Retinal pigment epithelial cell (primary cell): Measurements from ENCODE around the gene ZNF593.

Experiments
- DNase-seq: peaks from one replicate; pipeline ENCODE4 v3.0.0-alpha.2; 2010; ENCODE audit warnings: low read depth
- H3K4me3 ChIP-seq: 2 replicates; pipeline ENCODE4 v1.5.1; 2011; ENCODE audit warnings: mild to moderate bottlenecking, low read length, control low read depth, moderate library complexity
- CTCF ChIP-seq: conservative IDR thresholded peaks from 2 replicates; pipeline ENCODE4 v1.5.1; 2011; ENCODE audit warnings: low read depth, low read length, control low read depth, inconsistent platforms

The ZNF593 gene

GRCh38 chr1:26164861-26165842, 4.6 kb upstream of the ZNF593 start:
- no peak for DNase-seq
- H3K4me3 ChIP-seq: no peak overlapping the region
- peak; percentile 3 for TF ChIP-seq CTCF

DNA sequence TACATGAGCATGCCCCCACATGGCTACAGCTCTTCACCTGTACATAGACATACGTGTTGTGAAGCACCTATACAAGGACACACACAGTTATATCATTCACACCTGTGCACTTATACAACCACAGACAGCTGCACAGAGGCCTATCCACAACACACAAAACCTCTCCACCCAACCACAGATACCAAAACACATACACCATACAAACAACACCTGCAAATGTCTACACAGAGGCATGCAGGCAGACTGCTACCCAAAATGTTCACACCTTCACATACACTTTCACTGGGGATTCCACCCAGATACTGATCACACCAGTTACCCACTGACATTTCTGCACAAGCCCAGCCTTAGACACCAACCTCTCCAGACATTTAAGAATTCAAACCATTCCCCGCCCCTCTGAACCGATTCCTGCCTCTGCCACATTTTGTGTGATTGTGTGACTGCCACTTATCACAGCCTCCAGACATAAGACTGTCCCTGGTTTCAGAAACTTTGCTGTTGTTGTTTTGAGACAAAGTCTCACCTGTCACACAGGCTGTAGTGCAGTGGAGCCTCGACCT, 2.9 kb upstream of the ZNF593 start:
- DNase-seq: no peak
- H3K4me3 ChIP-seq: no peak overlapping the region
- no peak for TF ChIP-seq CTCF

- TF ChIP-seq CTCF: no peak
- no peak for DNase-seq
- peak within 1 kb of the TSS; percentile 74 for H3K4me3 ChIP-seq
Measured at GRCh38 chr1:26168410-26169197, 1.1 kb upstream of the ZNF593 start, which contains the start of gene C1orf232. TSS of gene C1orf232 (minus strand) at chr1:26168963. CDS start at chr1:26168499, 464 bp downstream.

DNA sequence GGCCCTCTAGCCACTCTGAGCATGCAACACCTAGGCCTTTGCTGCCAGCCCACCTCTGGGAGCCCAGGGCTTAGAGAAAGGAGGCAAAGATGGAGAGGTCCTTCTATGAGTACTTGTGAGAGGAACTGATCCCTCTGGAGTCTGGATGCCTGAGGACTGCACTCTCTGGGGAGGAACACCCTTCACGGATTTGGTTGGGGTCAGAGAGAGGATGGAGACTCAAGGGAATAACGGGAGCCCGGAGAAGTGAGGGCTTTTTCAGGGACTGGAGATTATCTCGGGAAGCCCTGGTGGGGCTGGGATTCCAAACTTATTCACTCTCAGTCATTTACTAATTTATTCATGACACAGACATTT, 532 bp upstream of the ZNF593 start:
- H3K4me3 ChIP-seq: peak overlapping the region; percentile 74
- TF ChIP-seq CTCF: no peak
- DNase-seq: no peak

DNA sequence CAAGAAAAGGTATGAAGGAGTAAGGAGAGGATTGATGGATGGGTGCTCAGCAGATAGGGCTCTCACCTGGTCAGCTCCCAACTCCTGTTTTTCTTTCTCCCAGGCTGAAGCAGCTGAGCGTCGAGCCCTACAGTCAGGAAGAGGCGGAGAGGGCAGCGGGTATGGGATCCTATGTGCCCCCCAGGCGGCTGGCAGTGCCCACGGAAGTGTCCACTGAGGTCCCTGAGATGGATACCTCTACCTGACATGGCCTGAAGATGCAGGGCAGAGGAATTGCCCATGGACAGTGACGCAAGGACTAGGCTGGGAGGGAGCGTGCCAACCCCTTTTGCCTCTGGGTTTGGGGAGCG, 739 bp downstream of the ZNF593 start:
- DNase-seq: no peak
- peak overlapping the region; percentile 74 for H3K4me3 ChIP-seq
- no peak for TF ChIP-seq CTCF

DNA sequence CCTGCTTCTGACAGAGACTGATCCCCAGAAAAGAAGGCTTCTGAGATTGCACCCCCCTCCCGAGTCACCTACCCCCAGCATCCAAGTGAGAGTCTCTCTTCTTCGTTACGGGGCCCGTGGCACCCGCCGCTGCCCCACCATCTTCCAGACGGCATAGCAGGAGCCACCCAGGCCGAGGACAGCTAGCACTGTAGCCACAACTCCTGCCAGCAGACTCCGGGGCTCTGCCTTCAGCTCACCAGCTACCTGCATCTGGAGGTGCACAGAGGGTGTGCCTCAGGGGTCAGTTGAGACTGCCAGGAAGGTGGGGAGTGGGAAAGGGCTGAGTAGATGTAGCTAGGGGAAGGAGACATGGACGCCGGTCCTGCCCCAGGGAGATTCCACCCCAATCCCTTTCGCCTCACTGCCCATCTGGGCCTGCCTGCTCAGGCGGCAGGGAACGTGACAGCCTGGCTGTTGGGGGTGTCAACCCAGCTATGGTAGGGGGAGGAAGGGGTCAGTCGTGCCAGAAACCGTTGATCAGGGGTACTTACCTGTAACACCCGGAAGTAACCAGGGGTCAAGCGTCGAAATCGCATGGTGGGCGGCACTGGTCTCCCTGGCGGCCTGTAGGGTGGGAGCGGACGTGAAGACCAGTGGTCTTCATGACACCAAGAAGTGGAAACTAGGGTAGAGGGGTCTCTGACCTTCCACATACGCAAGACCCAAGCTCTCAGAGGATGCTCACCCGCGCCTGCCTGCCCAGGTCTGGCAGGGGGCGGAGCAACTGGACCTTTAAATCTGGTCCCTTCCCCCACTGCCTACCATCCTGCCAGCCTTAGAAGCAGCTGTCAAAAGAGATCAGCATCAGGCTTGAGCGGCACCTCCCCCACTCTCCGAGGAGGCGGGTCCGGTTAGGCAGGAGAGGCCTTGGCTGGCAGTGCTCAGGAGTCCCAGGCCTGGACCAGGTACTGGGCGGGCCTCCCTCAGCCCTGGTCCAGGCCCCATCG, 1.7 kb downstream of the ZNF593 start, which contains the start of gene ZNF593OS:
TSS of gene ZNF593OS (minus strand) at position 749 of the 989 bp plus-strand sequence. CDS start at position 578, 171 bp downstream.
- peak; percentile 40 for DNase-seq
- TF ChIP-seq CTCF: no peak
- H3K4me3 ChIP-seq: peak within 1 kb of the TSS; percentile 74
